Measurements from ENCODE around the gene PRKCA.

The PRKCA gene

DNA sequence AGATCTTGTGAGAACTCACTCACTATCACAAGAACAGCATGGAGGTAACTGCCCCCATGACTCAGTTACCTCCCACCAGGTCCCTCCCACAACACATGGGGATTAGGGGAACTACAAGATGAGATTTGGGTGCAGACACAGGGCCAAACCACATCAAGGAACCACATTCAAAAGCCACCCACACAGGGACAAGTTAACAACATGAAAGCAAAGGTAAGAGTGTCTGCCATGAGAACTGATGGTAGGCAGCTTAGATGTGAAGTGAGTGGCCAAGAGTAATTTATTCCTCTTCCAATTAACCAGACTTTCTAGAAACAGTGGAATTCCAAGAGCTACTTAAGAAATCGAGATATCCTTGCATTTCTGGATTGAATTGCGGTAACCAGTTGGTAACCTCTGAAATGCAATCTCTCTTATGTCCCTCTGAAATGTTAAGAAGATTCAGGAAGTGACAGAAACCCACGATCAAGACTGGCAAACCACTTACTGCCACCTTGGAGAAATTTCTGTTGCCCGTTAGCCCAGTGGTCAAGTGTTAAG is 365.1 kb downstream of the PRKCA start:
- TF ChIP-seq, protein P1, sequence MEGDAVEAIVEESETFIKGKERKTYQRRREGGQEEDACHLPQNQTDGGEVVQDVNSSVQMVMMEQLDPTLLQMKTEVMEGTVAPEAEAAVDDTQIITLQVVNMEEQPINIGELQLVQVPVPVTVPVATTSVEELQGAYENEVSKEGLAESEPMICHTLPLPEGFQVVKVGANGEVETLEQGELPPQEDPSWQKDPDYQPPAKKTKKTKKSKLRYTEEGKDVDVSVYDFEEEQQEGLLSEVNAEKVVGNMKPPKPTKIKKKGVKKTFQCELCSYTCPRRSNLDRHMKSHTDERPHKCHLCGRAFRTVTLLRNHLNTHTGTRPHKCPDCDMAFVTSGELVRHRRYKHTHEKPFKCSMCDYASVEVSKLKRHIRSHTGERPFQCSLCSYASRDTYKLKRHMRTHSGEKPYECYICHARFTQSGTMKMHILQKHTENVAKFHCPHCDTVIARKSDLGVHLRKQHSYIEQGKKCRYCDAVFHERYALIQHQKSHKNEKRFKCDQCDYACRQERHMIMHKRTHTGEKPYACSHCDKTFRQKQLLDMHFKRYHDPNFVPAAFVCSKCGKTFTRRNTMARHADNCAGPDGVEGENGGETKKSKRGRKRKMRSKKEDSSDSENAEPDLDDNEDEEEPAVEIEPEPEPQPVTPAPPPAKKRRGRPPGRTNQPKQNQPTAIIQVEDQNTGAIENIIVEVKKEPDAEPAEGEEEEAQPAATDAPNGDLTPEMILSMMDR (IDR thresholded peaks at IDR 0.05): no peak
- no peaks in the 10 kb centered on the region for H3K4me1 ChIP-seq
- H3K4me3 ChIP-seq: no peak overlapping the region
- peaks cover 0 to 9% (median 0%) of the 10 kb centered on the region in 3 donors for H3K9me3 ChIP-seq
- H3K36me3 ChIP-seq: no peaks in the 10 kb centered on the region
- intact Hi-C loops (cut with DNase I; ENCODE audit: low total_unique reads): no loop called here
- H3K27me3 ChIP-seq: no peaks in the 10 kb centered on the region
- no peak for DNase-seq
- H3K27ac ChIP-seq: no peak overlapping the region

DNA sequence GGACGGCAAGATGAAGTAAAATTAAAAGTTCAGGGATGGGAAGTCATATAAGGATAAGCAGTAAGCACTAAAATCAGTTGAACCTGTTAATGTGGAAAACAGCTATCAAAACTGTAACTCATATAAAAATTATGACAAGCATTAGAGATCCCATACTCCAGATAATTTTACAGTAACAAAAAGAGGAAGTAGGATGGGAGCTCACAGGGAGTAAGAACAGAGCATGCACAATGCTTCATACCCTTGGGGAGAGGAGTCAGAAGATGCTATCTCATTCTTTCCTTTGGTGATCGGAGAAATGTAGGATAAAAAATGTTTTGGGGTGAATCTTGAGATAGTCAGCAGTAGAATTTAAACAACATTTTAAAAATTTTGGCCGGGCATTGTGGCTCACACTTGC is 367.8 kb downstream of the PRKCA start:
- no peaks in the 10 kb centered on the region for H3K36me3 ChIP-seq
- H3K27ac ChIP-seq: no peak overlapping the region
- H3K4me1 ChIP-seq: peaks cover 0 to 7% (median 3%) of the 10 kb centered on the region in 4 donors
- H3K9me3 ChIP-seq: peaks cover 0 to 9% (median 0%) of the 10 kb centered on the region in 3 donors
- intact Hi-C loops (cut with DNase I; ENCODE audit: low total_unique reads): no loop called here
- TF ChIP-seq, protein P1 (IDR thresholded peaks at IDR 0.05): no peak
- DNase-seq: no peak
- H3K27me3 ChIP-seq: no peaks in the 10 kb centered on the region
- H3K4me3 ChIP-seq: no peak overlapping the region

DNA sequence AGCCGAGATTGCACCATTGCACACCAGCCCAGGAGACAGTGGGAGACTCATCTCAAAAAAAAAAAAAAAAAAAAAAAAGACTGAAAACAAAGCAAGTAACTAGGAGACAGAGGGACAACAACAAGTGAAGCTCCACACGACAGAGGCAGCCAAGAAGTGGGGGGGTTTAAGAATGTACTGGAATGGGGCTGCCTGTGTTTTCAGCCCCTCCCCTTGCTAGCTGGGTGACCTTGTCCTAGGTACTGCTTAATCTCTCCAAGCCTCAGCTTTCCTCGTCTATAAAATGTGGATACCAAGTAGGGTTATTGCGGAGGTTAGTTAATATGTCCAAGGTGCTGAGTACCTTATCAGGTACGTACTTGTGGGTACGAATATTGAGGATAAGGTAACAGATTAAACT is 368.7 kb downstream of the PRKCA start:
- Histone ChIP-seq H3K4me1 (peaks cover 0 to 11% (median 3%) of the 10 kb centered on the region in 4 donors), H3K27ac (no peak overlapping the region), H3K4me3 (no peak overlapping the region), H3K36me3 (no peaks in the 10 kb centered on the region), H3K27me3 (no peaks in the 10 kb centered on the region), H3K9me3 (peaks cover 0 to 9% (median 0%) of the 10 kb centered on the region in 3 donors)
- TF ChIP-seq, protein P1 (IDR thresholded peaks at IDR 0.05): no peak
- DNase-seq: no peak
- intact Hi-C loops (cut with DNase I; ENCODE audit: low total_unique reads): no loop called here

- Histone ChIP-seq H3K27me3 (no peaks in the 10 kb centered on the region), H3K4me1 (peaks cover 0 to 11% (median 3%) of the 10 kb centered on the region in 4 donors), H3K9me3 (peaks cover 0 to 8% (median 0%) of the 10 kb centered on the region in 3 donors), H3K27ac (no peak overlapping the region), H3K36me3 (no peaks in the 10 kb centered on the region), H3K4me3 (no peak overlapping the region)
- TF ChIP-seq, protein P1 (IDR thresholded peaks at IDR 0.05): peak; percentile 63 to 71
- intact Hi-C loops (cut with DNase I; ENCODE audit: low total_unique reads): loop anchor here (1.0 kb wide), 1 partner anchor 418 kb away; no protein-coding TSS in a partner anchor
- no peak for DNase-seq
Observed at GRCh38 chr17:66673668-66674276, 371.4 kb downstream of the PRKCA start.

GRCh38 chr17:66675273-66675990 is 373.0 kb downstream of the PRKCA start:
- Histone ChIP-seq H3K4me1 (peaks cover 0 to 11% (median 3%) of the 10 kb centered on the region in 4 donors), H3K27me3 (no peaks in the 10 kb centered on the region), H3K4me3 (no peak overlapping the region), H3K36me3 (no peaks in the 10 kb centered on the region), H3K27ac (no peak overlapping the region), H3K9me3 (no peaks in the 10 kb centered on the region)
- intact Hi-C loops (cut with DNase I; ENCODE audit: low total_unique reads): no loop called here
- TF ChIP-seq, protein P1 (IDR thresholded peaks at IDR 0.05): no peak
- DNase-seq: no peak

All from tibial artery (tissue), 4 donors.